Activated naive CD4-positive, alpha-beta T cell treated with anti-CD3 and anti-CD28 coated beads for 36 hours (primary cell): ENCODE measurements around the gene ZNF653. TPM values are rescaled to one million over a fixed set of nuclear protein-coding genes. Genes with fewer than 3 reads are reported as not detected.
A peak's percentile ranks its signal among the peaks of the same experiment; 100 is the strongest.
"Not testable (repeated sequence)": the region's sequence is repeated elsewhere in the genome, so short reads cannot be mapped to it uniquely, and the experiment has no call there.

ENCODE experiments used
- CTCF ChIA-PET: fragments of 350-600 bp; sonication (Branson Sonifier 250); formaldehyde crosslinking; loops from one replicate; lab custom pipeline; 2021; ENCODE audit warnings: antibody characterized with exemption; lab: Charles Lee
- DNase-seq: peaks from one replicate; pipeline ENCODE4 v3.0.0-alpha.2; 2020
- H3K27ac Mint-ChIP-seq: one replicate; pipeline ENCODE4 v1.8.0; 2021; ENCODE audit warnings: mild to moderate bottlenecking, mixed read lengths
- H3K27me3 Mint-ChIP-seq: one replicate; pipeline ENCODE4 v1.8.0; 2021; ENCODE audit warnings: low read depth, mixed read lengths
- H3K36me3 Mint-ChIP-seq: one replicate; pipeline ENCODE4 v1.8.0; 2021; ENCODE audit warnings: low read depth, mixed read lengths
- H3K4me1 Mint-ChIP-seq: one replicate; pipeline ENCODE4 v1.8.0; 2021; ENCODE audit warnings: low read depth, mixed read lengths
- H3K4me3 Mint-ChIP-seq: one replicate; pipeline ENCODE4 v1.8.0; 2021; ENCODE audit warnings: mild to moderate bottlenecking, moderate library complexity, mixed read lengths
- H3K9me3 Mint-ChIP-seq: one replicate; pipeline ENCODE4 v1.8.0; 2021; ENCODE audit warnings: mixed read lengths
- intact Hi-C: fragments of 100-400 bp; cut with micrococcal nuclease; formaldehyde crosslinking; loops from one replicate; pipeline ENCODE4 v1.15.1; 2023
- microRNA-seq: library from miRNA; unstranded; fragments of <30 nt; microRNA quantifications from one replicate; pipeline ENCODE4 v1.2.0, GENCODE V29; 2022; ENCODE audit warnings: borderline microRNAs expressed, borderline replicate concordance
- total RNA-seq, 2 experiments: library from RNA; stranded (reverse); gene quantifications; one replicate each; pipeline ENCODE4 v1.2.3, GENCODE V29; 2021

ZNF653 gene
- total RNA-seq, 2 experiments from 2014 or later = 6.8 to 7.3 TPM

DNA sequence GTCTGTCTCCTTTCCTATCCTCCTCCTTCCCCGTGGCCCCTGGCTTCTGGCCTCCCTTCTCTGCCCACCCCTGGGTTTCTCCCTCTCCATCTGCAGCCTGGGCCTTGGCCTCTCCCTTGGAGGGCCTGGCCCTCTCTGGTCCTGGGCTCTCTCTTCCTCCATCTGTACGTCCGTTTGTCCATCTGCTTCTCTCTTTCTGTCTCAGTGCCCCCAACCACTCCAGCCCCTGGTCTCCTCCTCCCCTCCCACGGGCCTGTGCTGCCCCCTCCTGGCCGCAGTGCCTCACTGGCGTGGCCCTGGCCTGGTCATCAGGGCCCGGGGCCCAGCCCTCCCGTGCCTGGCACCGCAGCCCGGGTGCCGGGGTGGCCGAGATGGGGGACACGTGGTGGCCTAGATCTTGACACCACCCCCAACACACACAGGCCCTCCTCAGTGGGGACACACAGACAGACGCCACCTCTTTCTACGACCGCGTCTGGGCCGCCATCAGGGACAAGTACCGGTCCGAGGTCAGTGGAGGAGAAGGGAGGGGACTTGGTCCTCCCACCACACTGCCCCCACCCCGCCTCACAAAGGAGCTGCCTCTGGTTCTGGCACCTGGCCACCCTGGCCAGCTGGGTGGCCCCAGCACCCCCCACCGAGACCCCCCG lies 58.9 kb downstream of the ZNF653 start:
- Mint-ChIP-seq H3K36me3 (peaks cover 25% of the 10 kb centered on the region), H3K27me3 (no peaks in the 10 kb centered on the region), H3K27ac (no peak overlapping the region), H3K9me3 (no peaks in the 10 kb centered on the region), H3K4me1 (no peaks in the 10 kb centered on the region), H3K4me3 (no peak overlapping the region)
- CTCF ChIA-PET = interaction anchor here (0.7 to 1.0 kb wide), 3 partner anchors 138 to 205 kb away, joined by 3 read pairs; no protein-coding TSS in a partner anchor
- intact Hi-C loops = no loop called here
- DNase-seq = peak; percentile 53

DNA sequence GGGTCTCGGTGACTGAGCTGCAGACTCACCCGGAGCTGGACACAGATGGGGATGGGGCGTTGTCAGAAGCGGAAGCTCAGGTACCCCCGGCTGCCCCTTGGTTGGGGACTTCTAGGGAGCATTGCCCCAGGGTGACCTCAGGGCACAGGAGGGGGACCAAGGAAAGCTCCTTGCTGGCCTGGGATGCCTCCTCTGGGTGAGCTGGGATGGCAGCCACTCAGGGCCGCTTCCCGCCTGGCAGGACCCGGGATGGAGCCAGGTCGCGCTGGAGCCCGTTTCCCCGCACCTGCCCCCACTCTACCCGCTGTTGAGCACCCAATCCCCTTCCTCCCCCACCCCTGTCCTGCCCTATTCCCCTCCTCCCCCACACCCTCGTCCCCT lies 59.4 kb downstream of the ZNF653 start:
- peaks cover 29% of the 10 kb centered on the region for H3K36me3 Mint-ChIP-seq
- intact Hi-C loops = no loop called here
- CTCF ChIA-PET = interaction anchor here (0.8 kb wide), 1 partner anchor 204 kb away, joined by 3 read pairs; no protein-coding TSS in a partner anchor

DNA sequence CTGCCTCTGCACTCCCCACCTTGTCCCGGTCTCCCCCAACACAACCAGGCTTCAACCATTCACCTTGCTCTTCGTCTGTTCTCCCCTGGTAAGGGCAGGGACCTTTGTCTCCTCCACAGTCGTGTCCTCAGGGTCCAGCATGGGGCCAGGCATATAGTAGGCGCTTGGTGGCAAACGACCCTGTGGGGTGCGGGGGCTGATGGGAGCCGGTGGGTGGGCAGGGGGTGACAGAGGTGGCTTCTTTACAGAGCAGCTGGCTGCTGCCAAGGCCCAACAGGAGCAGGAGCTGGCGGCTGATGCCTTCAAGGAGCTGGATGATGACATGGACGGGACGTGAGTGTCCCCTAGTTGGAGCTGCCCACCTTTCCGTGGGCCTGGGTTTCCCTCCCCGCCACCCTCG lies 60.5 kb downstream of the ZNF653 start:
- intact Hi-C loops = no loop called here
- peaks cover 35% of the 10 kb centered on the region for H3K36me3 Mint-ChIP-seq
- peaks cover 5% of the 10 kb centered on the region for H3K4me1 Mint-ChIP-seq
- CTCF ChIA-PET = interaction anchor here (0.7 kb wide), 2 partner anchors 68 to 124 kb away, joined by 3 read pairs; no protein-coding TSS in a partner anchor
- no peaks in the 10 kb centered on the region for H3K9me3 Mint-ChIP-seq
- DNase-seq = no peak
- no peak overlapping the region for H3K4me3 Mint-ChIP-seq
- H3K27ac Mint-ChIP-seq = no peak overlapping the region
- H3K27me3 Mint-ChIP-seq = no peaks in the 10 kb centered on the region

More for the DNA sequence above, 59.4 kb downstream of the ZNF653 start:
- Mint-ChIP-seq H3K4me1 (no peaks in the 10 kb centered on the region), H3K27ac (no peak overlapping the region), H3K4me3 (no peak overlapping the region), H3K9me3 (no peaks in the 10 kb centered on the region), H3K27me3 (no peaks in the 10 kb centered on the region)
- DNase-seq = no peak

GRCh38 chr19:11444059-11444458 lies 61.6 kb downstream of the ZNF653 start:
- H3K9me3 Mint-ChIP-seq = no peaks in the 10 kb centered on the region
- no peaks in the 10 kb centered on the region for H3K27me3 Mint-ChIP-seq
- no peak overlapping the region for H3K4me3 Mint-ChIP-seq
- H3K4me1 Mint-ChIP-seq = peaks cover 5% of the 10 kb centered on the region
- H3K36me3 Mint-ChIP-seq = peaks cover 32% of the 10 kb centered on the region
- H3K27ac Mint-ChIP-seq = no peak overlapping the region
- intact Hi-C loops = no loop called here
- CTCF ChIA-PET = interaction anchor here (0.6 to 1.4 kb wide), 4 partner anchors 9 to 236 kb away, joined by 3 to 6 read pairs (median 4); partner anchors contain the start of genes ODAD3 and PRKCSH
- DNase-seq = no peak

DNA sequence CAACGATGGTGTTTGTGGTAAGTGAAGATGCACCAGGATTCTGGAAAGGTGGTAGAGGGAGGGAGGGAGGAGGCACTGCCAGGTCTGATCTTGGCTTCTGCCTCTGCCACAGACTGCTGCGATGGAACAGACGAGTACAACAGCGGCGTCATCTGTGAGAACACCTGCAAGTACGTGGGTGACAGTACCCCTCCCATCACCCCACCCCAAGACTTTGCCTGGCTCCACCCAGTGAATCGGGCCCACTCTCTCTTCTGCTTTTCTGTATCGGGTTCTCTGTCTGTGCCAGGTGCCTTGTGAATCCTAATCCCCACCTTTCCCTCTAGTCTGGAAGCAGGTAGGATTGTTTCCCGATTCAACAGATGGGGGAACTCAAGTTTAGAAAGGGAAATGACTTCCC lies 67.7 kb downstream of the ZNF653 start:
- intact Hi-C loops = no loop called here
- Mint-ChIP-seq H3K27ac (no peak overlapping the region), H3K4me3 (peak overlapping the region; percentile 39)

DNA sequence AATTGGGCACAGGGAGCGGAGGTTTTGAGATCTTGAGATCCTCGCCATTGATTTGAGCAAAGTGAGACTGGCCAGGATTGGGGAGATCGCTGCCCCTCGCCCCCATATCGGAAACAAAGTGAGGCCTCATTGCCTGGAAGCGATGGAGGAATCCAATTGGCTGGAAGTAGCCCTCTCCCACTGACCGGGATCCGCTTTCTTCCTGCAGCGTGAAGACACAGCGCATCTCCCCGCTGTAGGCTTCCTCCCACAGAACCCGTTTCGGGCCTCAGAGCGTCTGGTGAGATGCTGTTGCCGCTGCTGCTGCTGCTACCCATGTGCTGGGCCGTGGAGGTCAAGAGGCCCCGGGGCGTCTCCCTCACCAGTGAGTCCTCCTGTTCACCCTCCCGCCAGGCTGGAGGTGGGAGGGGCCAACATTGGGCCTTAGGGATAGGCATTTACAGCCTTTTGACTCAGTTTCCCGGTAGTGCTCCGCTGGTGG lies 69.8 kb downstream of the ZNF653 start:
- DNase-seq = peak; percentile 18
- Mint-ChIP-seq H3K36me3 (peaks cover 29% of the 10 kb centered on the region), H3K4me1 (peaks cover 24% of the 10 kb centered on the region), H3K9me3 (no peaks in the 10 kb centered on the region), H3K27ac (peak overlapping the region; percentile 93), H3K4me3 (peak overlapping the region; percentile 100), H3K27me3 (no peaks in the 10 kb centered on the region)
- intact Hi-C loops = loop anchor here (1.0 kb wide), 8 partner anchors 46 to 347 kb away; partner anchors contain the start of genes CCDC159, ECSIT, LDLR and SPC24
- CTCF ChIA-PET = interaction anchor here (0.6 to 1.4 kb wide), 6 partner anchors 8 to 60 kb away, joined by 3 to 6 read pairs (median 4); no protein-coding TSS in a partner anchor

More for the DNA sequence above, 67.7 kb downstream of the ZNF653 start:
- no peaks in the 10 kb centered on the region for H3K27me3 Mint-ChIP-seq
- no peaks in the 10 kb centered on the region for H3K9me3 Mint-ChIP-seq
- CTCF ChIA-PET = no interaction called here
- peaks cover 42% of the 10 kb centered on the region for H3K36me3 Mint-ChIP-seq
- peaks cover 27% of the 10 kb centered on the region for H3K4me1 Mint-ChIP-seq
- DNase-seq = no peak

DNA sequence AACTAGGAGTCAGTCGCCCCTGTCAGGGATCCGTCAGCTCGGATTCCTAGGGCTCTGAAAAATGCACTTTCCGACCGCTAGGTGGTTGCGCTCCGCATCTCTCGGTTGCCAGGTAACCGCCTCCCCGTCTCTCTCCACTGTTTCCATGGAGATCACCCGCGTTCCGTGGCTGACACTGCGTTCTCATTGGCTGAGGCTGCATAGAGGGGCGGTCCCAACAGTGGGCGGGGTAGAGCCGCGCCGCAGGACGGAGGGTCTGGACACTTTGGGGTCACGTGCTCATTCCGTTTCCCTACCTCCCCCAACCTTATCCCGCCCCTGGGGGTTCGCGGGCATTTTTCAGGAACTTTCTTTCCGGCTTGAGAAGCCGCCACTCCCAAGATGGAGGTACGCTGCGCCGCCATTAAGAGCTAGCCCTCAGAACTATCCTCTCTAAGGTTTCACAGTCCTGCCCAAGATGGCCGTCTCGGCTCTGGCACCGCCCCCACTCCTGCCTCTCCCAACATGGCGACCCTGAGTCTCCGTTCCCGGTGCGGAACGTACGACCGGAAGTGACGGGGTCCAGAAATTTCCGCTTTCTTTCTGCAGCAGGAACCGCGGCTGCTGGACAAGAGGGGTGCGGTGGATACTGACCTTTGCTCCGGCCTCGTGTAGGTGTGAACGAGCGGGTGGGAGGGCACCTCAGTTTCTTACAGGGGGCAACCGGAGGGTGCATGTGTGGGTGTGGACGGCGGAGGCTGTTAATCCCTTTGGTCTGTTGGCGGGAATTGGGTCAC lies 70.4 kb downstream of the ZNF653 start, which contains the start of the genes ODAD3 and PRKCSH:
TSS of gene ODAD3 (minus strand) at position 65 of the 776 bp plus-strand sequence. CDS start 105 bp downstream, outside the sequence.
TSS of gene PRKCSH (plus strand) at position 579 of the 776 bp plus-strand sequence. CDS start 483 bp downstream, outside the sequence.
- CTCF ChIA-PET = interaction anchor here (0.6 to 1.4 kb wide), 5 partner anchors 9 to 59 kb away, joined by 3 to 6 read pairs (median 4); no protein-coding TSS in a partner anchor
- DNase-seq = peak; percentile 99
- no peaks in the 10 kb centered on the region for H3K27me3 Mint-ChIP-seq
- intact Hi-C loops = loop anchor here (1.0 kb wide), 8 partner anchors 47 to 346 kb away; partner anchors contain the start of genes CCDC159, ECSIT, LDLR and SPC24
- H3K27ac Mint-ChIP-seq = peak within 1 kb of the TSS; percentile 93
- H3K4me3 Mint-ChIP-seq = peak within 1 kb of the TSS; percentile 100
- H3K9me3 Mint-ChIP-seq = no peaks in the 10 kb centered on the region
- peaks cover 25% of the 10 kb centered on the region for H3K36me3 Mint-ChIP-seq
- H3K4me1 Mint-ChIP-seq = peaks cover 22% of the 10 kb centered on the region

DNA sequence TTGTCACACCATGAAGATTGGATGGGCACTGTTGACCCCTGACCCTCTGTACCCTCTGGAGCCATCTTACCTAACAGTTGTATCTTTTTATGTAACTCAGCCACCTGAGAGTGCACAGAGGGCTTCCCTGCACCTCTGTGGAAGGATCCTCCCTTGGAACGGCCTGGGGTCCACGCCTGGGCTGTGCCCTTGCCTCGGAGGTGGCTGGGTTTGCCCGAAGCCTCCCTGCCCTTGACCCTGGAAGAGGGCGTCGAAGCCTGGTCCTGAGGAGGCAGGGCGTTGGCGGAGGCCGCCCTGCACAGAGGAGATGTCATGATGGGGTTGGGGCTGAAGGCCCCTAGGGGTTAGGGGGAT lies 71.0 kb downstream of the ZNF653 start:
- intact Hi-C loops = loop anchor here (1.0 kb wide), 8 partner anchors 48 to 345 kb away; partner anchors contain the start of genes CCDC159, ECSIT, LDLR and SPC24
- Mint-ChIP-seq H3K4me3 (peak overlapping the region; percentile 100), H3K36me3 (peaks cover 25% of the 10 kb centered on the region), H3K4me1 (peaks cover 22% of the 10 kb centered on the region), H3K27ac (peak overlapping the region; percentile 93), H3K27me3 (no peaks in the 10 kb centered on the region), H3K9me3 (no peaks in the 10 kb centered on the region)
- CTCF ChIA-PET = interaction anchor here (1.0 to 1.4 kb wide), 4 partner anchors 9 to 58 kb away, joined by 3 to 6 read pairs (median 4); no protein-coding TSS in a partner anchor
- DNase-seq = no peak

- H3K9me3 Mint-ChIP-seq, H3K27me3 Mint-ChIP-seq, CTCF ChIA-PET, H3K27ac Mint-ChIP-seq, intact Hi-C loops, H3K4me3 Mint-ChIP-seq, DNase-seq: not testable (repeated sequence)
- Mint-ChIP-seq H3K4me1 (peaks cover 22% of the 10 kb centered on the region), H3K36me3 (peaks cover 20% of the 10 kb centered on the region)
These were observed 72.1 kb downstream of the ZNF653 start for GRCh38 chr19:11433526-11433925.

Small RNAs within 50 kb of the gene (microRNA-seq; reads per million reads assigned to microRNA genes)
- gene MIR7974 = 5.5 reads per million, percentile 3 among the genes with 10 or more reads in this experiment

Other genes starting within 250 kb of the ZNF653 start
- 1 to 10 TPM; 6.1 to 7.1 TPM for gene DOCK6, start 243.3 kb downstream of the ZNF653 start, total RNA-seq
- gene TSPAN16, start 209.7 kb downstream of the ZNF653 start, total RNA-seq = not detected
- 10 to 100 TPM in 1 of 2 experiments, 1 to 10 TPM in 1; 9.8 to 10.7 TPM for gene RAB3D, start 166.2 kb downstream of the ZNF653 start, total RNA-seq
- gene TMEM205, start 159.6 kb downstream of the ZNF653 start, total RNA-seq = 10 to 100 TPM; 21.4 to 24.2 TPM
- gene CCDC159, start 159.3 kb downstream of the ZNF653 start, total RNA-seq = 10 to 100 TPM; 15.2 to 16.5 TPM
- gene PLPPR2, start 150.4 kb downstream of the ZNF653 start, total RNA-seq = 1 to 10 TPM; 2.6 to 2.8 TPM
- gene SWSAP1, start 131.2 kb downstream of the ZNF653 start, total RNA-seq = 1 to 10 TPM; 1.1 to 2.1 TPM
- 1 to 10 TPM; 3.9 to 4.3 TPM for gene EPOR, start 121.5 kb downstream of the ZNF653 start, total RNA-seq
- not detected for gene RGL3, start 86.5 kb downstream of the ZNF653 start, total RNA-seq
- under 1 TPM; 0.15 to 0.19 TPM for gene ODAD3, start 70.7 kb downstream of the ZNF653 start, total RNA-seq
- 100 to 1,000 TPM; 234 to 237 TPM for gene PRKCSH, start 70.2 kb downstream of the ZNF653 start, total RNA-seq
- gene ELAVL3, start 24.8 kb downstream of the ZNF653 start, total RNA-seq = not detected
- 10 to 100 TPM; 42.6 to 46.0 TPM for gene ECSIT, start 23.3 kb upstream of the ZNF653 start, total RNA-seq
- gene CNN1, start 33.0 kb upstream of the ZNF653 start, total RNA-seq = not detected
- gene ELOF1, start 53.4 kb upstream of the ZNF653 start, total RNA-seq = 10 to 100 TPM; 33.0 to 33.4 TPM
- gene ACP5, start 71.8 kb upstream of the ZNF653 start, total RNA-seq = 1 to 10 TPM; 8.3 to 8.8 TPM
- 1 to 10 TPM; 4.3 to 5.0 TPM for gene ZNF627, start 91.6 kb upstream of the ZNF653 start, total RNA-seq
- 1 to 10 TPM; 4.1 to 4.2 TPM for gene ZNF823, start 233.1 kb upstream of the ZNF653 start, total RNA-seq